ENCODE results near the gene TMEM129. TPM values are rescaled to one million over a fixed set of nuclear protein-coding genes. Genes with fewer than 3 reads are reported as not detected.

TMEM129 gene
- total RNA-seq, 1 donor from 2014 or later = 14.1 TPM

DNA sequence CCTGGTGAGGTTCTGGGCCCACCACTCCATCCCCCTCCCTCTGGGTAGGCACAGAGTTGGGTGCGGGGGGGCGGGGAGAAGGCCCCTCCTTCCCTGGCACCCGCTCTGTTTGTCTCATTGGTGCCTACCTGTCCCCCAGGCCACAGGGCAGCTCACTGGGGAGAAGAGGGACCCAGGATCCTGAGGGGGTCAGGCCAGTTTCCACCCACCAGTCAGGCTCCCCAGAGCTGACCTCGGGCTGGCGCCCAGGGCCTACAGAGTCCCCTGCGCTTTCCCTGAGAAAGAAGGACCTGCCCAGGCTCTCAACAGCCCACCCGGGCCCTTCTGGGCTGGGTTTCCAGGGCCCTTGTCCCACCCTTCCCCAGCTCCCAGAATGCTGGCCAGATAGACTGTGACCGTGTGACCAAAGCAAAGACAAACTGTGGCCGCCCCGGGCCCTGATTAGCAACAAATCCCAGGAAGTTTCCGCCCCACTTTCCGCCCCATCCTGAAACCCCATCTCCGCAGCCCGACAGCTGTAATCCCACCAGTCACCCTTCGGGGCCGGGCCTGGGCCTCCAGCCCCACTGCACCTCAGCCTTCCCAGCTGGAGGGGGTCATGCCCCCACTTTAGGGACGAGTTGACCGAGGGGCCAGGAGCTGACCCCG lies 38.2 kb upstream of the TMEM129 start:
- no peaks in the 10 kb centered on the region for H3K9me3 ChIP-seq (ENCODE audit: low read depth)
- H3K36me3 ChIP-seq = no peaks in the 10 kb centered on the region
- no peak overlapping the region for H3K27ac ChIP-seq
- no peak overlapping the region for H3K4me3 ChIP-seq
- H3K27me3 ChIP-seq = peaks cover 21% of the 10 kb centered on the region
- H3F3A ChIP-seq (ENCODE audit: low read depth) = peaks cover 12% of the 10 kb centered on the region
- peaks cover 24% of the 10 kb centered on the region for H3K4me1 ChIP-seq
- peaks cover 10% of the 10 kb centered on the region for H3K4me1 Mint-ChIP-seq
- no peak overlapping the region for H3K9ac ChIP-seq
- H2AFZ ChIP-seq (replicated peaks) = no peak overlapping the region
- peak; percentile 55 for DNase-seq (ENCODE audit: low spot score)
- no peaks in the 10 kb centered on the region for H3K79me2 ChIP-seq (ENCODE audit: low read depth)
- H3K27me3 Mint-ChIP-seq (ENCODE audit: insufficient read depth, low read depth) = peaks cover 9% of the 10 kb centered on the region
- TF ChIP-seq, protein P1, sequence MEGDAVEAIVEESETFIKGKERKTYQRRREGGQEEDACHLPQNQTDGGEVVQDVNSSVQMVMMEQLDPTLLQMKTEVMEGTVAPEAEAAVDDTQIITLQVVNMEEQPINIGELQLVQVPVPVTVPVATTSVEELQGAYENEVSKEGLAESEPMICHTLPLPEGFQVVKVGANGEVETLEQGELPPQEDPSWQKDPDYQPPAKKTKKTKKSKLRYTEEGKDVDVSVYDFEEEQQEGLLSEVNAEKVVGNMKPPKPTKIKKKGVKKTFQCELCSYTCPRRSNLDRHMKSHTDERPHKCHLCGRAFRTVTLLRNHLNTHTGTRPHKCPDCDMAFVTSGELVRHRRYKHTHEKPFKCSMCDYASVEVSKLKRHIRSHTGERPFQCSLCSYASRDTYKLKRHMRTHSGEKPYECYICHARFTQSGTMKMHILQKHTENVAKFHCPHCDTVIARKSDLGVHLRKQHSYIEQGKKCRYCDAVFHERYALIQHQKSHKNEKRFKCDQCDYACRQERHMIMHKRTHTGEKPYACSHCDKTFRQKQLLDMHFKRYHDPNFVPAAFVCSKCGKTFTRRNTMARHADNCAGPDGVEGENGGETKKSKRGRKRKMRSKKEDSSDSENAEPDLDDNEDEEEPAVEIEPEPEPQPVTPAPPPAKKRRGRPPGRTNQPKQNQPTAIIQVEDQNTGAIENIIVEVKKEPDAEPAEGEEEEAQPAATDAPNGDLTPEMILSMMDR (IDR thresholded peaks at IDR 0.05) = no peak
- TF ChIP-seq EZH2 (IDR thresholded peaks at IDR 0.05) = no peak
- TF ChIP-seq EZH2phosphoT487 (IDR thresholded peaks at IDR 0.05) = no peak
- H3K27ac Mint-ChIP-seq = peak overlapping the region; percentile 53
- no peaks in the 10 kb centered on the region for H3K9me3 Mint-ChIP-seq
- H4K20me1 ChIP-seq (ENCODE audit: low read depth) = no peaks in the 10 kb centered on the region
- no peak overlapping the region for H3K4me3 Mint-ChIP-seq
- no peaks in the 10 kb centered on the region for H3K36me3 Mint-ChIP-seq
- H3K4me2 ChIP-seq = no peak overlapping the region

DNA sequence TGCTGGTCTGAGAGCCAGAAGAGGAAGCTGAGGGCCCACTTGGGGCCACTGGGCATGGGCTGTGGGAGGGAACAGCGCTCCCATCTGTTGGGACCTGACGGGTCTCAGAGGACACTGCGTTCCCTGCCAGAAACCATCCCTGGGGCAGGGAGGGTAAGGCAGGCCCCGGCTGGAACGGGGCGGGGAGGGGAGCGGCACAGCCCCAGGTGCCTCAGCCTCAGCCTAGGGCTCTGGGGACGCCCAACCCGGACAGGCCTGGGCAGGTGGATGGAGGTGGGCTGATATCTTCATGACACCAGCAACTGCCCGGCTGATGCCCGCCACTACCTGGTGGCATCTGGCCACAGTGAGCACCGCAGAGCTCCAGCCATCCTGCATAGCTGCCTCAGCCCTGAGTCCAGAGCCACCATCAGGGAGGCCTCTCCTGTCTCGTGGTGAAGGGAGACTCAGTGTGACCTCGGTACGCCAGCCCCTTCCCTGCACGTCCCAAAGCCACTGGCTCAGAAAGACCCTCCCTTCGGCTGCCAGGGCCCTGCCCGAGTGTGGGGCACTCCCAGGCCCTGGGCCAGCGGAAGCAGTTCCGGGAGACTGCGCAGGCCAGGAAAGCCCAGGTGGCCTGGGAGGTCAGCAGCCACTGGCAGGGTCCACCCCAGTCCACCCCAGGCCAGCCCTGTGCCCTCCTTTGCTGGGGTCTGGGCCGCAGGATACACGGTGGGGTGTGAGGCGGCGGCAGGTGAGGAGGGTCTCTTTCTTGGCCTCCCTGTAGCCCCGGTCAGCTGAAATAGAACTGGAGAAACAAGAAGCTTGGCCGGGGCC lies 37.4 kb upstream of the TMEM129 start:
- no peaks in the 10 kb centered on the region for H3K9me3 ChIP-seq (ENCODE audit: low read depth)
- peaks cover 21% of the 10 kb centered on the region for H3K4me1 ChIP-seq
- no peak overlapping the region for H3K4me3 Mint-ChIP-seq

DNA sequence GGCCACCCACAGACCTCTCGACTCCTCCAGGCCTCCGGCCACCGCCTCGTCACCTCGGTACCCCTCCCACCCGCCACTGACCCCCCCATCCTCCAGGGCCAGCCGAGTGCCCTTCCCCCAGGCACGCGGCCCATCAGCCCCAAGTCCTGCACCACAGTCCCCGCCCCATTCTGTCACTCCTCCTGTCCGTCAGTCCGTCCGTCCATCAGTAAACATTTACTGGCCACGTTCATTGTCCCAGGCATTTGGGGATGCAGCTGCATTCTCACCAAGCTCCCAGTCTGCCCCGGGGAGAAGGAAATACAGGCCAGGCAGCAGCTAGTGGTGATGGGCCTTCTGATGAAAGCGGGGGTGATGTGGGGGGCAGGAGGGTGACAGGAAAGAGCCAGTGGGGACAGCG lies 36.7 kb upstream of the TMEM129 start:
- no peak overlapping the region for H3K27ac ChIP-seq
- Mint-ChIP-seq H3K36me3 (no peaks in the 10 kb centered on the region), H3K4me1 (peaks cover 7% of the 10 kb centered on the region), H3K27me3 (ENCODE audit: insufficient read depth, low read depth) (peaks cover 7% of the 10 kb centered on the region), H3K9me3 (no peaks in the 10 kb centered on the region), H3K27ac (no peak overlapping the region), H3K4me3 (no peak overlapping the region)
- peaks cover 6% of the 10 kb centered on the region for H3K27me3 ChIP-seq
- no peak overlapping the region for H3K4me2 ChIP-seq
- no peaks in the 10 kb centered on the region for H3K9me3 ChIP-seq (ENCODE audit: low read depth)
- no peak overlapping the region for H3K9ac ChIP-seq
- peaks cover 21% of the 10 kb centered on the region for H3K4me1 ChIP-seq
- no peak overlapping the region for H3K4me3 ChIP-seq
- no peaks in the 10 kb centered on the region for H3K36me3 ChIP-seq
- no peak for DNase-seq (ENCODE audit: low spot score)
- no peaks in the 10 kb centered on the region for H3K79me2 ChIP-seq (ENCODE audit: low read depth)
- no peaks in the 10 kb centered on the region for H4K20me1 ChIP-seq (ENCODE audit: low read depth)
- peaks cover 12% of the 10 kb centered on the region for H3F3A ChIP-seq (ENCODE audit: low read depth)
- TF ChIP-seq, protein P1 (IDR thresholded peaks at IDR 0.05) = no peak
- TF ChIP-seq EZH2 (IDR thresholded peaks at IDR 0.05) = no peak
- TF ChIP-seq EZH2phosphoT487 (IDR thresholded peaks at IDR 0.05) = no peak
- H2AFZ ChIP-seq (replicated peaks) = no peak overlapping the region

More for the DNA sequence above, 37.4 kb upstream of the TMEM129 start:
- Histone ChIP-seq H3K9ac (no peak overlapping the region), H3K36me3 (no peaks in the 10 kb centered on the region), H3K27ac (no peak overlapping the region), H3K4me2 (no peak overlapping the region), H3F3A (ENCODE audit: low read depth) (peaks cover 12% of the 10 kb centered on the region), H3K27me3 (peaks cover 13% of the 10 kb centered on the region), H2AFZ (replicated peaks) (no peak overlapping the region), H3K4me3 (no peak overlapping the region), H3K79me2 (ENCODE audit: low read depth) (no peaks in the 10 kb centered on the region), H4K20me1 (ENCODE audit: low read depth) (no peaks in the 10 kb centered on the region)
- peaks cover 7% of the 10 kb centered on the region for H3K4me1 Mint-ChIP-seq
- H3K27ac Mint-ChIP-seq = no peak overlapping the region
- H3K27me3 Mint-ChIP-seq (ENCODE audit: insufficient read depth, low read depth) = peaks cover 7% of the 10 kb centered on the region
- H3K36me3 Mint-ChIP-seq = no peaks in the 10 kb centered on the region
- no peak for DNase-seq (ENCODE audit: low spot score)
- no peaks in the 10 kb centered on the region for H3K9me3 Mint-ChIP-seq
- TF ChIP-seq EZH2phosphoT487 (IDR thresholded peaks at IDR 0.05) (no peak), EZH2 (IDR thresholded peaks at IDR 0.05) (no peak)
- TF ChIP-seq, protein P1 (IDR thresholded peaks at IDR 0.05) = no peak

All from neural progenitor cell (in vitro differentiated cells).